Omental fat pad (tissue), 4 donors: Measurements from ENCODE around the gene GMDS. TPM values are rescaled to one million over a fixed set of nuclear protein-coding genes. Genes with fewer than 3 reads are reported as not detected.

Experiments
- ATAC-seq: fragments of 150-250 bp; one replicate; pipeline ENCODE4 v1.9.1; 2016; ENCODE audit warnings: mild to moderate bottlenecking, moderate library complexity; ENCODE audit not compliant: low FRiP score
- DNase-seq: peaks from one replicate; pipeline ENCODE4 v3.0.0-alpha.2; 2019; ENCODE audit warnings: low spot score
- total RNA-seq, 4 donors: library from RNA; depleted of rRNA; stranded (reverse); fragments of >200 nt; gene quantifications; one replicate each; pipeline ENCODE4 v1.1.0, GENCODE V29; 2016
- TF ChIP-seq, protein P1 (sequence below), 3 donors: fragments of 450-650 bp; IDR thresholded peaks; one replicate each; pipeline ENCODE4 v1.5.1; 2016 to 2017; ENCODE audit warnings: antibody characterized with exemption in 3 of 3, mild to moderate bottlenecking in 3 of 3, moderate library complexity in 2 of 3

Gene GMDS
- total RNA-seq, 4 donors from 2014 or later = 5.6 to 20.6 (median 10.7) TPM

DNA sequence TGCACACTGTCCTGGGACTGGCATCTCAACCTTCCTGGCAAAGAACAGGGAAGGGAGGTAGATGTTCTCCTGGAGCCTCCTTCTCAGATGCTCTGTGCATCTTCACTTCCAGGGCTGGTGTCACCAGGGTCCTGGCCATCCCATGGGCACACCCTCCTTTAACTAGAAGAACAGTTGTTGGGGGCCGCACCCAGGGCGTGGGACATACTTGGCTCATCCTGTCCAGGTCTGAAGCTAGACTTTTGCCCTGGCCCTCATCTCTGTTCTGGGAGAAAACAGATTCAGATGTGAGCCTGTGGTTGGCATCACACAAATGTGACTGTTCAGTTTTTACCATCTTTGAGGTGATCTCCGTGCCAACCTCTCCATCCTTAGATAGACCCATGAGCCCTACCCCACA, 594.0 kb downstream of the GMDS start:
- DNase-seq = no peak
- TF ChIP-seq, protein P1, sequence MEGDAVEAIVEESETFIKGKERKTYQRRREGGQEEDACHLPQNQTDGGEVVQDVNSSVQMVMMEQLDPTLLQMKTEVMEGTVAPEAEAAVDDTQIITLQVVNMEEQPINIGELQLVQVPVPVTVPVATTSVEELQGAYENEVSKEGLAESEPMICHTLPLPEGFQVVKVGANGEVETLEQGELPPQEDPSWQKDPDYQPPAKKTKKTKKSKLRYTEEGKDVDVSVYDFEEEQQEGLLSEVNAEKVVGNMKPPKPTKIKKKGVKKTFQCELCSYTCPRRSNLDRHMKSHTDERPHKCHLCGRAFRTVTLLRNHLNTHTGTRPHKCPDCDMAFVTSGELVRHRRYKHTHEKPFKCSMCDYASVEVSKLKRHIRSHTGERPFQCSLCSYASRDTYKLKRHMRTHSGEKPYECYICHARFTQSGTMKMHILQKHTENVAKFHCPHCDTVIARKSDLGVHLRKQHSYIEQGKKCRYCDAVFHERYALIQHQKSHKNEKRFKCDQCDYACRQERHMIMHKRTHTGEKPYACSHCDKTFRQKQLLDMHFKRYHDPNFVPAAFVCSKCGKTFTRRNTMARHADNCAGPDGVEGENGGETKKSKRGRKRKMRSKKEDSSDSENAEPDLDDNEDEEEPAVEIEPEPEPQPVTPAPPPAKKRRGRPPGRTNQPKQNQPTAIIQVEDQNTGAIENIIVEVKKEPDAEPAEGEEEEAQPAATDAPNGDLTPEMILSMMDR (IDR thresholded peaks at IDR 0.05) = no peak
- no peak for ATAC-seq

DNA sequence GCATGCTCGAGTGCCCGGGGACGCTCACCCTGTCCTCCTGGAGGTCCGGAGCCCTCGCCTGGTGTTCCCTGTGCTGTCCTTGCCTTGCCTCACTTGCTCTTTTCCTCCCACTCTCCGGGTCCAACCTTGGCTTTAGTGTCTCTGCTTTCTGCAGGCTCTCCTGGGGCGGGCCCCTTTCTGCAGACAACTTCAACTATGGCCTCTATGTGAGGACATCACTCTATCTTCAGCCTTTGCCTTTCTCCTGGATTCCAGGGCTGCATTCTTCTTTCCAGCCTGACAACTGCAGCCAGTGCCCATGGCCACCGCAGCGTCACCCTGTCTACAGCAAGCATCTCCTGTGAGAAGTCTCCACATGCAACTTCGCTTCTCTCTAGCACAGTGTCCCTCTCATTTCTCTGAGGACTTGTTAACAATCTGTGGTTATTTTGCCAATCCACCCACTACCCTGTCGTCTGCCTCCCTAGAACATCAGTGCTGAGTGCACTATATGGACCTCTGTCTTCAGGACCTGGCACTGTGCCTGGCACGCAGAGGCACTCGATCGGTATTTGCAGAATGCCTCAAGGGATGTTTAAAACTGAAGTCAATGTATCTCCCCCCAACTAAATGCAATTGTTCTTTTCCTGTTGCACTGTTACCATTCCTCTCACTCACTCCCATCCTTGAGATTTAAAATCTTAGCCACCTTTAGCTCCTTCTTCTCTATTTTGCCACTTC, 599.8 kb downstream of the GMDS start:
- DNase-seq (no peak), ATAC-seq (no peak)
- TF ChIP-seq, protein P1 (IDR thresholded peaks at IDR 0.05) = no peak

DNA sequence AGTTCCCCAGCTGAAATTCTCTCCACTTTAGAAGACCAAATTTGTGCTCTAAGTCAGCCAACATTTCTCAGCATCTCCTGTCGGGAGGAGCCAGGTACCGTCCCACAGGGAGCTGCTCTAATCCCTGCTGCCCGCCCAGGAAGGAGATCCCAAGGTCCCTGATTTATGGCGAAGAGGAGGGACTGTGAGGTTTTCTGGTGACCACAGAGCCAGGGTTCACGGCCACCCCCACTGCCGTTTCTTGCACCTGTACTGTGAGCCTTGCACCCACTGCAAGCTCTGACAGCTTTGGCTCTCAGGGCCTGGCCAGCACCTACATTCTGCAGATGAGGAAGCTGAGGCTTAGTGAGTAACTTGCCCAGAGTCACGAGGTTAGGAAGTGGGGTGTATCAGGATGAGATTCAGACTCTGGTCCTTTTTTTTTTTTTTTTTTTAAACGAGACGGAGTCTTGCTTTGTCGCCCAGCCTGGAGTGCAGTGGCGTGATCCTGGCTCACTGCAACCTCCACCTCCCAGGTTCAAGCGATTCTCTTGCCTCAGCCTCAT, 600.8 kb downstream of the GMDS start:
- DNase-seq (no peak), ATAC-seq (no peak)
- TF ChIP-seq, protein P1 (IDR thresholded peaks at IDR 0.05) = no peak

DNA sequence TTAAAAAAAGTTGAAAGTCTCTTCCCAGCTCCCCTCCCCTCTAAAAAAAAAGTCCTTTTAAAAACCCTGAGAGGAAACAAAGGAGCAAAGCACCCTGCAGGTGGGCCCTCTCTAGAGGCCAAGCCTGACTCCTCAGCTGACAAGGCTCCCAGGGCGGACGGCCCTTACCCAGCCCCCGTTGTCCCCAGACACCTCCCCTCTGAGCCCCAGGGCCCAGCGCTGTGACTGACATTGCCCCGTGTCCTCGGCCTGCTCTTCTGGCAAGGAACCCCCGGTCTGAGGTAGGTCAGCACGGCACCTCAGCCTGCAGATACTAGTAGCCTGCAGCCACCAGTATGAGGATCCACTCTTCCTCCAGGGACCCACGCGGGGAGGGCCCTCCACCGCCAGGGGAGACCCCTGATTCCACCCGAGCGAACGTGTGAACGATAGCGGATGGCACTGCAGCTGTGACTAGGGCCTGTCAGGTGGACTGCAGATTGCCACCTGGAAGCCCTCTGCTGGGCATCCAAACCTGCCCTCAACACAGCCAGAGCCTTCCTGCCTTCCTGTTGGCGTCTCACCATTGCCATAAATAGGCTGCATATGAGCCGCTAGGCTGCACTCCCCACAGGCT, 601.5 kb downstream of the GMDS start:
- TF ChIP-seq, protein P1 (IDR thresholded peaks at IDR 0.05) = no peak
- DNase-seq = no peak
- no peak for ATAC-seq

DNA sequence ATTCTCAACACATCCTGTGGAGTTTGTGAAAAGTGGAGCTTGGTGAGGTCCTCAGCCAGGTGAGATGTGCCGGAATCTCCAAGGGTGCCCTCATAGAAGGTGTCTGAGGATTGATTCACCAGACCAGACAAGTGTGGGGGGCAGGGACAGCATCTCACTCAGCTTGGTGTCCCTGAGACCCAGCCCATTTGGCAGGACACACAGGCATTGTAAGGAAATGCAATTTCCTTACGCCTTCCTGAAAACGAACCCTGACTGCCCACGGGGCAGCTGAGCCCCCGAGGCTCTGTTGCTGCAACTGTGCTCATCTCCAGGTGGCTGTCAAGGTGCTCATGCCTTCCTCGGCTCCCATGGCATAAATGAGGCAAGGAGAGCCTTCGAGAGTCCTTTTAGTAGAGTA, 602.3 kb downstream of the GMDS start:
- TF ChIP-seq, protein P1 (IDR thresholded peaks at IDR 0.05) = no peak
- DNase-seq = no peak
- ATAC-seq = no peak

DNA sequence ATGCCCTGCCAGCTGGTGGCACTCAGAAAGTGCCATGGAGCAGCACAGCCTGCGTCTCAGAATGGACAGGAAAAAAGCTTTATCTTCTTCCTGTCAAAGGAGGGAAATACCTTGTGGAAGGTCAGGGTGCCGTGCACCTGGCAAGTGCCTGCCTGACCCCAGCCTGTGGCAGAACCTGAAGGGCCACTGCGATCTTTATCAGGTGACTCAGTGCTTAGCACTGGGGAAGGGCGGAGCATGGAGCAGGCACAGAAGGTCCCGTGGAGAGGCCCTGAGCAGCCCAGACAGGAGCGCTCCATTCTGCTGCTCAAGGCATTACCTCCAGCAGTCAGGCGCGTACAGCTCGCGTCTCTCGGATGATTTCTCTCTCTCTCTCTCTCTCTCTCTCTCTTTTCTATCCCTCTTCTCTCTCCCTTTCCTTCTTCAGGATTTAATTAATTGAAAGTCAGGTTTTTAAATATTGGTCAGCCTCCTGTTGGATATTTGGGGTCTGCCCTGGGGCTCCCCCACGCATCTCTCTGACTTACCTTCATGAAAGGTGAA, 604.0 kb downstream of the GMDS start:
- DNase-seq = no peak
- ATAC-seq = no peak
- TF ChIP-seq, protein P1 (IDR thresholded peaks at IDR 0.05) = no peak
